WTC11 (cell line): ENCODE data around the gene IP6K3. TPM values are rescaled to one million over a fixed set of nuclear protein-coding genes. Genes with fewer than 3 reads are reported as not detected.
A peak's percentile ranks its signal among the peaks of the same experiment; 100 is the strongest.

Experiments
- ATAC-seq: fragments of 200-7000 bp; cut with Tn5 transposase; 2 replicates; pipeline ENCODE4 v1.10.0; 2021; ENCODE audit warnings: mild to moderate bottlenecking, moderate library complexity
- CTCF ChIA-PET: fragments of 300-600 bp; sonication (Branson Sonifier 250); formaldehyde crosslinking; loops from one replicate; lab custom pipeline; 2021; ENCODE audit warnings: antibody characterized with exemption; lab: Charles Lee
- POLR2A ChIA-PET: fragments of 350-600 bp; sonication (Branson Sonifier 250); formaldehyde crosslinking; loops from one replicate; lab custom pipeline; 2021; ENCODE audit warnings: antibody characterized with exemption; lab: Charles Lee
- DNase-seq: peaks from one replicate; pipeline ENCODE4 v3.0.0; 2021; ENCODE audit warnings: low spot score
- H3K27ac Mint-ChIP-seq: 2 replicates; pipeline ENCODE4 v1.8.0; 2021; ENCODE audit warnings: mixed read lengths
- H3K27me3 Mint-ChIP-seq: 2 replicates; pipeline ENCODE4 v1.8.0; 2021; ENCODE audit warnings: low read depth, mild to moderate bottlenecking, moderate library complexity, mixed read lengths
- H3K36me3 Mint-ChIP-seq: 2 replicates; pipeline ENCODE4 v1.8.0; 2021; ENCODE audit warnings: mixed read lengths
- H3K4me1 Mint-ChIP-seq: 2 replicates; pipeline ENCODE4 v1.8.0; 2022; ENCODE audit warnings: mixed read lengths
- H3K4me3 Mint-ChIP-seq: 2 replicates; pipeline ENCODE4 v1.8.0; 2021; ENCODE audit warnings: mild to moderate bottlenecking, moderate library complexity, mixed read lengths
- H3K9me3 Mint-ChIP-seq: 2 replicates; pipeline ENCODE4 v1.8.0; 2021; ENCODE audit warnings: mixed read lengths
- AFF4 ChIP-seq: sonication (generic); formaldehyde crosslinking; IDR thresholded peaks from 2 replicates; pipeline ENCODE4 v1.8.1; 2023; ENCODE audit warnings: mild to moderate bottlenecking, missing genetic modification reagents, borderline replicate concordance
- ATF1 ChIP-seq: sonication (generic); formaldehyde crosslinking; IDR thresholded peaks from 2 replicates; pipeline ENCODE4 v1.8.1; 2023; ENCODE audit warnings: mild to moderate bottlenecking, moderate library complexity, missing genetic modification reagents
- E2F4 ChIP-seq: sonication (generic); formaldehyde crosslinking; IDR thresholded peaks from 2 replicates; pipeline ENCODE4 v1.8.1; 2022; ENCODE audit warnings: low read depth, mild to moderate bottlenecking, moderate library complexity, missing genetic modification reagents, borderline replicate concordance
- GTF2I ChIP-seq: fragments of 250-450 bp; sonication (Bioruptor Pico); conservative IDR thresholded peaks from 2 replicates; pipeline ENCODE4 v1.4.0; 2021; ENCODE audit warnings: mild to moderate bottlenecking
- IRF1 ChIP-seq: sonication (generic); formaldehyde crosslinking; IDR thresholded peaks from 2 replicates; pipeline ENCODE4 v1.8.0; 2023; ENCODE audit warnings: missing genetic modification reagents
- MAX ChIP-seq: sonication (generic); formaldehyde crosslinking; IDR thresholded peaks from 2 replicates; pipeline ENCODE4 v1.8.0; 2022; ENCODE audit warnings: mild to moderate bottlenecking, missing genetic modification reagents
- NFYB ChIP-seq: sonication (generic); formaldehyde crosslinking; conservative IDR thresholded peaks from 2 replicates; pipeline ENCODE4 v1.8.0; 2022; ENCODE audit warnings: low read depth, missing genetic modification reagents
- NR3C1 ChIP-seq: sonication (generic); formaldehyde crosslinking; conservative IDR thresholded peaks from 2 replicates; pipeline ENCODE4 v1.8.1; 2023; ENCODE audit warnings: low read depth, mild to moderate bottlenecking, missing genetic modification reagents
- PRDM15 ChIP-seq: sonication (generic); formaldehyde crosslinking; IDR thresholded peaks from 2 replicates; pipeline ENCODE4 v1.8.0; 2022; ENCODE audit warnings: missing genetic modification reagents
- SOX15 ChIP-seq: fragments of 250-450 bp; sonication (Bioruptor Pico); IDR thresholded peaks from 2 replicates; pipeline ENCODE4 v1.9.0; 2021; ENCODE audit warnings: mild to moderate bottlenecking
- SP1 ChIP-seq: sonication (generic); formaldehyde crosslinking; conservative IDR thresholded peaks from 2 replicates; pipeline ENCODE4 v1.8.1; 2022; ENCODE audit warnings: missing genetic modification reagents
- ZBTB43 ChIP-seq: sonication (generic); formaldehyde crosslinking; IDR thresholded peaks from 2 replicates; pipeline ENCODE4 v1.8.1; 2023; ENCODE audit warnings: mild to moderate bottlenecking, missing genetic modification reagents
- ZNF219 ChIP-seq: sonication (generic); formaldehyde crosslinking; IDR thresholded peaks from 2 replicates; pipeline ENCODE4 v1.8.0; 2023; ENCODE audit warnings: missing genetic modification reagents, mild to moderate bottlenecking, borderline replicate concordance
- ZNF416 ChIP-seq: fragments of 250-450 bp; sonication (Bioruptor Pico); IDR thresholded peaks from 2 replicates; pipeline ENCODE4 v1.9.0; 2021; ENCODE audit warnings: mild to moderate bottlenecking, inconsistent platforms
- ZNF425 ChIP-seq: fragments of 250-450 bp; sonication (Bioruptor Pico); conservative IDR thresholded peaks from 2 replicates; pipeline ENCODE4 v1.9.0; 2021; ENCODE audit warnings: mild to moderate bottlenecking
- ZNF512 ChIP-seq: sonication (generic); formaldehyde crosslinking; IDR thresholded peaks from 2 replicates; pipeline ENCODE4 v1.8.1; 2022; ENCODE audit warnings: missing genetic modification reagents, borderline replicate concordance
- ZNF671 ChIP-seq: fragments of 250-450 bp; sonication (Bioruptor Pico); IDR thresholded peaks from 2 replicates; pipeline ENCODE4 v1.8.0; 2021; ENCODE audit warnings: mild to moderate bottlenecking
- total RNA-seq: library from RNA; stranded (reverse); gene quantifications from 3 replicates; pipeline ENCODE4 v1.2.3, GENCODE V29; 2021

IP6K3 gene
- total RNA-seq, 1 experiment from 2014 or later, result 1.1 TPM

- TF ChIP-seq E2F4 (CRISPR knock-in tag) (peak; percentile 89), ZNF219 (0 out of 2 replicates have a peak, but pooled peaks have one; percentile 34), NR3C1 (CRISPR knock-in tag) (no peak), PRDM15 (CRISPR knock-in tag) (0 out of 2 replicates have a peak, but pooled peaks have one; percentile 13), AFF4 (no peak), SP1 (CRISPR knock-in tag) (peak; percentile 82), ATF1 (CRISPR knock-in tag) (0 out of 2 replicates have a peak, but pooled peaks have one; percentile 69), SOX15 (no peak), ZNF425 (CRISPR knock-in tag) (no peak)
Observed at GRCh38 chr6:33711140-33712129, 35.3 kb downstream of the IP6K3 start, which contains the start of gene UQCC2 (continued).

- Mint-ChIP-seq H3K27ac (no peak overlapping the region), H3K9me3 (no peaks in the 10 kb centered on the region), H3K4me1 (peaks cover 42% of the 10 kb centered on the region), H3K36me3 (peaks cover 43% of the 10 kb centered on the region), H3K27me3 (no peaks in the 10 kb centered on the region; the same call in 1 of the 2 replicates), H3K4me3 (peak overlapping the region; percentile 82)
- ChIA-PET CTCF (interaction anchor here (0.9 to 3.5 kb wide), 24 partner anchors 10 to 345 kb away, joined by 3 to 34 read pairs (median 6); partner anchors contain the start of genes BAK1 and IP6K3), POLR2A (interaction anchor here (0.6 to 1.1 kb wide), 3 partner anchors 10 to 90 kb away, joined by 3 read pairs; no protein-coding TSS in a partner anchor)
- no peak for DNase-seq
- ATAC-seq, result no peak
- no peak for TF ChIP-seq GTF2I (CRISPR knock-in tag)
- no peak for TF ChIP-seq ZNF671 (CRISPR knock-in tag)
- no peak for TF ChIP-seq NFYB (CRISPR knock-in tag)
- no peak for TF ChIP-seq ZNF512
- TF ChIP-seq IRF1 (CRISPR knock-in tag), result no peak
- TF ChIP-seq MAX (CRISPR knock-in tag), result no peak
- no peak for TF ChIP-seq ZNF416
- TF ChIP-seq ZBTB43, result no peak
Observed at GRCh38 chr6:33710296-33711121, 36.2 kb downstream of the IP6K3 start.
